T1000 (cell line): ENCODE results near the gene CLEC20A.
"Not testable (repeated sequence)": the region's sequence is repeated elsewhere in the genome, so short reads cannot be mapped to it uniquely, and the experiment has no call there.

ENCODE experiments used
- DNase-seq: peaks from one replicate; lab custom pipeline; 2025; ENCODE audit warnings: mixed read lengths; lab: John Stamatoyannopoulos, UW

The CLEC20A gene

GRCh38 chr1:178529364-178530036 is 32.7 kb upstream of the CLEC20A start:
- no peak for DNase-seq

- DNase-seq: no peak
These were observed 32.2 kb upstream of the CLEC20A start for GRCh38 chr1:178528953-178529335.

DNA sequence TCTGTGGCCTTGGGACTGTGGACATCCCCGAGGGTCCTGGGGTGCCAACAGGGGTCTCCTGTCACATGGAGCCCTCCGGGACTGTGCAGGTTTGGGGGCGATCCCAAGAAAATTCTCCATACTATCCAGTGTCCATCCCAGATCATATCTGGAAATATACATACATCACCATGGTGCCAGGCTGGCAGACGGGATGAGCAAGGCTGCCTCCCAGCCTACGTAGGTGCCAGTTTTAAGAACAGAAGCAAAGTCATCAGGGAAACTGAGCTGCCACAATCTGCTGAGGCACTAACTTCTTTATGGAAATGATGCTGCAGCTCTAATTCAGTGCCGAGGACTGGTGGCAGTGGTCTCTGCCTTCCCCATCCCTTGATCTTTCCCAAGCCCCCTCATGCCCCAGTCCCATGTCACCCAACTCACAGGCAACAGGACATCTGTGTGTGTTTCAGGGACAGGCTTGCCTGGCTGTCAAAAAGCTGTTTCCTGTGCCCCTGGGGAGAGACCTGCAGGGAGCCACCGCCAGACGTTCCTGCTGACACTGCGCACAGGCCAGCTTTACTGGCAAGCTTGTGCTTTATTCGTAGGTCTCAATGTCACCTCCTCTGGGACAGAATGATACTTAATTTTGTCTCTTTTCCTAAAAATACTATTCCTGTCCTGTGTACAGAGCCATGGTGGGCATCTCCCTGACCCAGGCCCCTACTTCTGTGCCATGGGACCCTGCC is 31.6 kb upstream of the CLEC20A start:
- no peak for DNase-seq

DNA sequence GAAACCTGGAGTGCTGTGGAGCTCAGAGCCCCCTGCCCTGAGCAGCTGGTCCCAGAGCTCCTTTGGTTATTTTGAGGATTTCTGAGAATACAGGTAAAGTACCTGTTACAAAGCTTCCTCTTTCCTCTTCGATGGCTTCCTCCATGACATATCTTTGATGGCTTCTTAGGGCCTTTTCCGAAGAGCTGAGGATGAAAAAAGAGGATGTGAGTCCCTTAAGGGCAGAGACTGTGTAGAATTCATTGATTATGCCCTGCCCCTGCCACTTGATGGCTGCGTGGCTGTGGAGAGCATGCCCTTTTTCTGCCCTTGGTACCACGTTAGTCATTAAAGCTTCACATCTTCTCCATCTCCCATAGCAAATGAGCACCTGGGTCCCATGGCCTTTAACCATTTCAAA is 30.4 kb upstream of the CLEC20A start:
- DNase-seq: no peak

DNA sequence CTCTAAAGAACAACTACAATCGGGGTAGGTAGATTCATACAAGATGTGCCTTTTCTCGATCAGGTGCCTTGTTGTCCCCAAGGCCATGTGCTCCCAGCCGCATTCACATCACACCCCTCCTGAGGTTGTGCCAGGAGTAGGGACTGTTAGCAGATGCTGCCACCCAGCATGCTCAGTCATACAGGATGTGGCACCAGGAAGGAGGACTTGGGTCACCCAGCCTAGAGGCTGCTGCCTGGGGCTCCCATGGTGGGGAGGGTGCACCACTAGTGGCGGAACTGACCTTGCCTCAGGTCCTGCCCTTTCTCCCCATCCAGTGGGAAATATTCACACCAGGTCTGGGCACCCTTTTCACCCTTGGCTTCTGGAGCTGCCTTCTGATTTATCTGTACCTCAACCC is 24.5 kb upstream of the CLEC20A start:
- DNase-seq: no peak

GRCh38 chr1:178520803-178521202 is 24.0 kb upstream of the CLEC20A start:
- DNase-seq: no peak

GRCh38 chr1:178518894-178519293 is 22.1 kb upstream of the CLEC20A start:
- no peak for DNase-seq

DNA sequence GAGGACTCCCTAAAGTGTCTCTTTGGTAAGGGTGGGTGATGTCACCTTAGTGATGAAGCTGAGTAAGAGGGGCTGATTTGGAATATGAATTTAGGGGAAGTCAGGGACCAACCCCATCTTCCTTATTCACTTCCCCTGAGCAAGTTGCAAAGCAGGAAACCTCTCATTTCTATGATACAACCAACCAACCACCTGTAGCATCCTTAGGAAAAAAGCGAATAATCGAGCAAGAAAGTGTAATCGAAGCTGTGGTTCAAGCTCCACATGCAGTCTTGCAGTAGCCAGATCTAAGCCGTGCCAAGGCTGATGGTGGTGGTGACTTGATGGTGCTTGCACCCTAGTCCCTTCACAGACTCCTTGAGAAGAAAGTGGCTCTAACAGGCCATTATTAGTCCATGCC is 19.3 kb upstream of the CLEC20A start:
- DNase-seq: no peak

GRCh38 chr1:178513278-178513983 is 16.7 kb upstream of the CLEC20A start:
- DNase-seq: no peak

GRCh38 chr1:178512566-178513277 is 16.0 kb upstream of the CLEC20A start, which contains the start of gene TEX35:
TEX35 (plus strand) TSS chr1:178513109; CDS start chr1:178513189, 80 bp downstream.
- no peak for DNase-seq

DNA sequence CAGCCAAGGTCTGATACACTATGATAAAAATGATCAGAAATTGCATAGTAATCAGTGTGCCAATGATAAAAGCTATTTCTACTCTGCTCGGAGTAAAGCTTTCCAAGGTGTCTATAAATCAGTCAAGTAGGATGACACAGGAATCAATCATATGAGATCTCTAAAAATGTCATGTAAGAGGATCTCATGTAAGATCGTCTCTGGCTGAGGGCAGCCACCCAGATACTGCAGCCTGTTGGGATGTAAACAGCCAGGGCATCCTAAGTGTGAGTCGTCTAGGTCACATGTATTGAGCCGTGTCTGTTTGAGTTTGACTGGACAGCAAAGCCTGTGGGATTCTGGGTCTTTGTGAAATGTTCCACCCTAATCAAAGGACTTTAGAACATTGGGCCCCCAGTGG is 13.4 kb upstream of the CLEC20A start:
- DNase-seq: no peak

DNA sequence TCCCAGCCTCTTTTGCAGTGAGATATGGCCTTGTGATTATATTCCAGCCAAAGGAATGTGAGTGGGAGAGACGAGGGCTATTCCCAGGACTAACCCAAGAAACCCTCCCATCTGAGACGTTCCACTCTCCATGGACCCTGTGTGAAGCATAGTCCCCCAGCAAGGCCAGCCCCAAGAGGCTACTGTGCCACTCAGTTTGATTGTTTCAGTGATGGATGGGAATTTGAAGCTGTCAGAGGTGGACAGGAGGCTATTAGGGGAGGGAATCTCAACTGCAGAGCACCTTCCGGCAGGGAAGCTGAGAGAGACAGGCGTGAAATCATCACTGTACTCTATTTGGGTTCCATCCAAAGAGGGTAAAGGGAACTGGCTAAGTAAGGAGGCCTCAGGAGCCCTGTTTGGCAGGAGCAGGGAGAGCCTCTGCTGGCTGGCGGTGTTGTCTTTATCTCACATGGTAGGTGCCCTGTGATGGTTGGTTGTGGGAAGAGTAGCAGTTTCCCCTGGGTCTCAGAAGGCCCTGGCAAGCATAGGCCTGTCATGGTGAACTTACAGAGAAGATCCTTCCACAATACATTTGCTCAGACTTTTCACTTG is 12.7 kb upstream of the CLEC20A start:
- no peak for DNase-seq

- DNase-seq: no peak
These were observed 9.9 kb upstream of the CLEC20A start for GRCh38 chr1:178506669-178507068.

DNA sequence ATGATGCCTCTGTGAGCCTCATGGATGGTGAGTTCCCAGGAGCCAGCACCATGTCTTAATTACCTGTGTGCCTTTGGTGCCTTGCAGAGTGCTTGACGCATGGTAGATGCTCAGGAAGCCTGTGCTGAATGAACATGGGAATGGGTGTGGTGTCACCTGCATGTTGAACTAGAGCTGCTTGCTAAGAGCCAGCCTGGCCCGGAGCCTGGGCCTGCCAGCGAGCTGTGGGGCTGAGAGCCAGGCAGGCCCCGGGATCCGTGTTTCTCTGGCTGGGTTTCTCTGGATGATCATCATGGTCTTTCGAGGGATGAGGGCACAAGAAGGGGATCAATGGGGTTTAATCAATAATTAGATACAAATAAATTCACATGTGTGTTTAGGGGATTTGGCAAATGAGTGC is 9.4 kb upstream of the CLEC20A start:
- no peak for DNase-seq

- DNase-seq: no peak
These were observed 7.5 kb upstream of the CLEC20A start for GRCh38 chr1:178504286-178504685.

- DNase-seq: no peak
These were observed 7.1 kb upstream of the CLEC20A start for GRCh38 chr1:178503849-178504248.

GRCh38 chr1:178503316-178503715 is 6.6 kb upstream of the CLEC20A start:
- not testable (repeated sequence) for DNase-seq

GRCh38 chr1:178502856-178503255 is 6.1 kb upstream of the CLEC20A start:
- DNase-seq: no peak

GRCh38 chr1:178502330-178502714 is 5.6 kb upstream of the CLEC20A start:
- DNase-seq: no peak

GRCh38 chr1:178501705-178502329 is 5.1 kb upstream of the CLEC20A start:
- DNase-seq: peak; percentile 42

DNA sequence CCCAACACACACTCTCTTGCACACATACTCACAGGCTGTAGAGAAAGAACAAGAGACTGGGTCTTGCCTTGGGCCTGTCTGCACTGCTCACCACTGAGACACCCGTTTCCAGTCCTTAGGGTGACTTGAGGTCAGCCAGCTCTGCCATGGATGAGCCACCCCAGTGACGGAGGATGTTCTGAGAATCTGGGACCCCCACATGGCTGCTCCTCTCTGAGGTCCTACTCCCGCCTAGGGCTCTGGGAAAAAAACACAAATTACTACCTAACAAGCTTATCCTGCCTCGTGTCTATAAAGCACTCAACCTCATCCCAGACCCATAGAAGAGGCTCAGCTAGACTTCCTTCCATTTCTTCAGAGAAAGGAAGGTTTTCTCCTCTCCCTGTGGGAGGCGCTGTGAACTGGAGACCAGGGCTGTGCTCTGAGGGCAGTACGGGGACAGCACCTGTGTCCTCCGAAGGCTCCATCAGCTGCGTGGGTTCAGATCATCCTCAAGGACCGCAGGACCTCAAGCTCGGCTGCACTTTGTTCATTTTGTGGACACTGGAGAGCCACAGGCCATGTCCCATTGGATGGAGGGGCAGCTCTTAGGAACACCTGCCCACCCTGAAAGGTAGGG is 4.3 kb upstream of the CLEC20A start:
- no peak for DNase-seq
